CD4-positive, alpha-beta T cell treated with Interleukin-2 at 100 ng/mL for 4 hours (primary cell): Measurements from ENCODE around the gene CPA3.

Source experiments
- DNase-seq: peaks from one replicate; pipeline ENCODE4 v3.0.0-alpha.2; 2020; ENCODE audit warnings: low spot score

Gene CPA3, protein sequence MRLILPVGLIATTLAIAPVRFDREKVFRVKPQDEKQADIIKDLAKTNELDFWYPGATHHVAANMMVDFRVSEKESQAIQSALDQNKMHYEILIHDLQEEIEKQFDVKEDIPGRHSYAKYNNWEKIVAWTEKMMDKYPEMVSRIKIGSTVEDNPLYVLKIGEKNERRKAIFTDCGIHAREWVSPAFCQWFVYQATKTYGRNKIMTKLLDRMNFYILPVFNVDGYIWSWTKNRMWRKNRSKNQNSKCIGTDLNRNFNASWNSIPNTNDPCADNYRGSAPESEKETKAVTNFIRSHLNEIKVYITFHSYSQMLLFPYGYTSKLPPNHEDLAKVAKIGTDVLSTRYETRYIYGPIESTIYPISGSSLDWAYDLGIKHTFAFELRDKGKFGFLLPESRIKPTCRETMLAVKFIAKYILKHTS

GRCh38 chr3:148865049-148865448, at the start of gene CPA3:
Gene CPA3, plus strand, starts transcription at chr3:148865296. Its CDS starts 12 bp downstream, at chr3:148865308.
- no peak for DNase-seq

GRCh38 chr3:148815316-148816110, 49.6 kb upstream of the CPA3 start:
- no peak for DNase-seq

DNA sequence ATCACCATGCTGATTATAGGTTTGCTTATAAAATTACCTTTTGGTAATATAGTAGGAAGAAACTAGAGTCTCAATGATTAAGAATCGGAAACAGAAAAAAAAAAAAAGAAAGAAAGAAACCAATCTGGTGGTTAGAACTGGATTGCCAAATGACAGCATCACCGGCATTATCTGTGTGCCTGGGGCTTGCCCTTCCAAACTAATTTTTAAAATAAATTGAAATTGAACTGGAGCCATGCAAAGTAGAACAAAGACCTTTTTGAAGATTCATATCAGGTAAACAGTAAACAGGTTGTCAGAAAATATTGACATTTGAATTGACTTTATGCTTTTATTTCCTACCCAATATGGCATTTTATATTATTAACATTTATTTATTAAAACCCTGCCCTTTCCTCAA, 48.7 kb upstream of the CPA3 start:
- no peak for DNase-seq

DNA sequence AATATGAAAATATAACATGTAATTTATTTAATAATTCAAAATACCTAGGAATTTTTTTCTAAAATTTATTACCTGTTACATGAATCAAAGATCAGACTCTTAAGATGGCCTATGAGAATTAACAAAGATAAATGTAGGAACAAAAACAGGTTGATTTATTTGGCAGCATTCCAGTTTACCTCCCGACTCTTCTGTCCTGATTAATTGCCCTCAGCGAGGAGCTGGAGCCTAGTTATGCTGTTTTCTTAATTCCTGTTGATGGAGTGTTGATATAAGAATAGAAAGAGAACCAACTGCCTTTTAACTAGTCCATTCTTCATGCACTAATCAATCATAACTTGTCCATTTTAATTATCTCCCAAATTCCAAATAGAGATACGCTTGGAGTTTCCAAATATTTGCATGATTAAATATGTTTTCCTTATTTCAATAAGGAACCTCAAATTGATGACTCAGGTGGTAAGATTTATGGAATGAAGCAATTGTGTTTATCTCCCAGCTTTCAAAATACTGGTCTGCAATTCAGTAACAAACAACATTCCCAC, 48.0 kb upstream of the CPA3 start:
- no peak for DNase-seq

DNA sequence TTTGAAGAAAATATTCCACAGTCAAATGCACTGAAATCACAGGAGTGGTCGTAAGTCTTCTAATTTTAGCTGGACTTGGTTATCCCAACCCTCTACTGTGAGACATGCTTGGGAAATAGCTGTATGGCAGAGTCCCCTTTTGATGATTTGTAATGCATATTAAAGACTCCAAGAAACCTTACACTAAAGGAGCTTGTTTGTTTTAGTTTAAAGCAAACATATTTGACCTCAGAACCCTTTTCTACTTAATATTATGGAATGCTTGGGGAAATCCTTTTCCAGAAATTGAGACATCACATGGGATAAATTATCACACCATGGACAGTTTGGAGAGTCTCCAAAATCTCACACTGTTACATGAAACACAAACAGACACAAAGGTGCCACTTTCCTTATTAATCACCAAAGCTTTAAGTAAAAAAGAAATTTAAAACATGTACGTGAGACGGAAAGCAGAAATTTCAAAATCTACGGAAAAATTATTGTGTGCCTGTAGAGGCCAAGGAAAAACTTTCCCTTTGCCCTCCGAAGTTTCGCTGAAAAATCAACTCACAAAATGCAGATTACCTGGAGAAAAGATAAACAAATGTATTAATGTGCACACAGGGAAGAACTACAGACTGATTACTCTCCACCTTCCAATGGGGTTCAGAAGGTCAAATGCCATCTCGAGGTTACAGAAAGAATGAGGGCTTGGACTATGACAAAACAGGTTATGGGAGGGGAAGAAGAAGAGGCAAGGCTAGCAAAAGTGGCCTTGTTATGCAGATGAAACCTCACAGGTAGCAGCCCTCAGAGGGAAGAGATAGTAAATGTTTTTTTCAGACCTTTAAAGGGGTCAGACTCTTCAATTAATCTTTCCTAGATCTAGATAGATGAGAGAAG, 44.5 kb upstream of the CPA3 start:
- no peak for DNase-seq

DNA sequence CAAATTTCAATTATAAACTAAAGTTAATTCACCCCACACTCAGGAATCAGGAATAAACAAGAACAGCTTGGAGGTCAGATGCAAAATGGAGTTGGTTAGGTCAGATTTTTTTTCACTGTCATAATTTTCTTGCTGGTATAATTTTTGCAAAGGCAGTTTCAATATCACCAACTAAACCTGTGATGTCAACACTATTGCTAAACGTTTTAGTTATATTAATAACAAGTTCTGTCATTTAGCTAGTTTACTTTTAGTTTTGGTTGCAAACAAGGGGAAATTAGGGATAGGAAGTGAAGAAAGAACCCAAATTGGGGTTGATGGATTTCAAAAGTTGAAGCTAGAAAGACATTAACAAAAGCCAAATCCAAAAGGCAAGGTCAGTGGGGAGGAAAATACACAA, 42.1 kb upstream of the CPA3 start:
- DNase-seq: no peak

GRCh38 chr3:148825476-148825875, 39.6 kb upstream of the CPA3 start:
- no peak for DNase-seq

- DNase-seq: no peak
Measured at GRCh38 chr3:148827585-148827984, 37.5 kb upstream of the CPA3 start, which contains the start of gene CPB1. Gene CPB1, plus strand, starts transcription at chr3:148827811. Its CDS starts 13 bp downstream, at chr3:148827824.

DNA sequence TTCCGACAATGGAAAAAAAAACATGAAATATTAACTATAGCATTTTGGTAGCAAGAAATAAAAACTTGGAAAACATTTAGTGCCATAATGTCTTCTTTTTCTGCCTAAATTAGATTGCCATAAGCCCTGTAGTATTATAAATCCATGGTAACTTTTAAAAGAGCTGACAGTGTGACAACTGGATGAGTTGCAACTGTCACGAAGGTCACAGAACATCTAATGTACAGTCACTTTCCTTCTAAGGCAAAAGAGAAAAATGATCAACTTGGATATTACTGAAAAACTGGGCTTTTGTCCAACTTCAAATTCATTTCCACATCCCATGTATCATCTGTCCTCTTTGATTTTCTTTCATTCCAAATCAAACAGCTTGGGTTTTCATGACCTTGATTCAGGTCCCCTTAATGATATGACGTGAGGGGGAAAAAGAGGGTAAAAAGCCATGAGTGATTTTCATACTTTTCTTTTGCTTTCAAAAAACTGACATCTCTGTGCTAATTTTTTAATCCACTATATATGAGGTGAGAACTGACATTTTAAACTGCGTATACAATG, 36.9 kb upstream of the CPA3 start:
- DNase-seq: no peak

DNA sequence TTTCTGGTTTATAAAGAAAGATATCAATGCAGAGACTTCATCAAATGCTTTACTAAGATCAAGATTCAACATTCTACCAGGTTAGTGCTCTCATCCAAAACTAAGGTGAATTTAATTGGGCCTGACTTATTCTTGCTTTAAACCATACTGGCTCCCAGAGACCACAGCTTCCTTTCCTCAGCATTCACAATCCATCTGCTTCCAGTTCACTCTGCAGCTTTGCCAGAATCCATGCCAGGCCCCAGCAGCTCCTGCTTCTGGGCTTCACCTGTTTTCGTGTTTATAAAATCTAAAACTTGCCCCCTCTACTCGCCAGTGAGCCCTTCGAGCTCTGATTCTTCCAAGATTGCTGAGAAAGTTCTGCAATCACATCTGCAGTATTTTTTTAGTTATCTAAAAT, 35.2 kb upstream of the CPA3 start:
- no peak for DNase-seq

DNA sequence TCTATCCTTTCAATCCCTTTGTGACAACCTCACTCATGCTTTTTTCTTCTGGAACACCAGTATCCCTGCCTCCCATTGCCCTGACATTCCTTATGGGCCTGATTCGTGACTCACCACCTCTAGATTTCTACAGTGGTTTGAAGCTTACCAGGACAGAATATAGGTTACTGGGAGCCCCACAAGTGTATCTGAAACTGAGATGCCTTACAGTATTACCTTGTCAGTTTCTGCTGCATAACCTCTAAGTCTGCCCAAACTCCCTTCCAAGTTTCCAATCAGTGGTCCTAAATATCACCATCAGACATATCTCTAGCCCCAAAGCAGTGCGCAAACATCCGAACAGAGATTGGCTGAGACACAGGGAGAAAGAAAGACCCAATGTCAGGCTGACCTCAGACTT, 31.9 kb upstream of the CPA3 start:
- DNase-seq: no peak

GRCh38 chr3:148839805-148840204, 25.3 kb upstream of the CPA3 start:
- no peak for DNase-seq

- DNase-seq: no peak
Measured at GRCh38 chr3:148840451-148840850, 24.6 kb upstream of the CPA3 start.

GRCh38 chr3:148845756-148846395, 19.2 kb upstream of the CPA3 start:
- DNase-seq: no peak

GRCh38 chr3:148847351-148847750, 17.7 kb upstream of the CPA3 start:
- DNase-seq: no peak

- no peak for DNase-seq
Measured at GRCh38 chr3:148848410-148848809, 16.7 kb upstream of the CPA3 start.

GRCh38 chr3:148852271-148852992, 12.7 kb upstream of the CPA3 start:
- no peak for DNase-seq

- DNase-seq: no peak
Measured at GRCh38 chr3:148853076-148853475, 12.0 kb upstream of the CPA3 start.

DNA sequence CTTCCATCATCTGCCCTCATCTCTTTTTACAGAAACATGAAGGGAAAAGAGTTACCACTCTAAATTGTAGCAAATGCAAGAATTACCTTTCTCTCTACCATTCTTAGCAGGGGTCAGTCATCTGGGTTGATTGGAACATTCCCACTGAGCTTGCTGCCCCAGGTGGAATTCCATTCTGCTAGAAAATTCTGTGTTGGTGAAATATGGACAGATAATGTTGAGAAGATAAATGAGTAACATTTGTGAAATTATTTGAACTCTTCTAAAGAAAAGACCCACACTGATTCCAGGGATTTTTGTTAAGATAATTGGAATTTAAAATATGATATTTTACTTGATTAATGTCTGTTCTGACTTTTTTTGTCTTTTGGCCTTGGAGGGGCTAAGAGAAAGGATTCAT, 11.0 kb upstream of the CPA3 start:
- no peak for DNase-seq

- DNase-seq: no peak
Measured at GRCh38 chr3:148856384-148856783, 8.7 kb upstream of the CPA3 start.
